ENCODE measurements around the gene HMGCLL1.

DNA sequence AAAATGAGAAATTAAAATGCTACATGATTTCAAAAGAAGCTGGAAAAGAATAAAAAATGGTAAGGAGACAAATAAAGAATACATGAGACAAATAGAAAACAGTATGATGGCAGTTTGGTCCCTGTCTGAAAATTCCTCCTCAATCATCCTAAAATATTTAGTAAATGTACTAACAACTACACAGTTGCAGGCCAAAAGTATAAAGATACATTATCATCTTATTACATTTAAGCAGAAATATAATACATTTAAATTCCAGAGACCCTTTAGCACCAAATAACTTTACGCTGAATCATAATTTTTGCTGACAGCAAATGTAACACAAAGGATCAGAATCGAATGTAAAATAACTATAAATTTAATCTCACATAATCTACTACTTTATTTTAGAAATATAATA lies 4.4 kb downstream of the HMGCLL1 start:
- TF ChIP-seq, protein P1, sequence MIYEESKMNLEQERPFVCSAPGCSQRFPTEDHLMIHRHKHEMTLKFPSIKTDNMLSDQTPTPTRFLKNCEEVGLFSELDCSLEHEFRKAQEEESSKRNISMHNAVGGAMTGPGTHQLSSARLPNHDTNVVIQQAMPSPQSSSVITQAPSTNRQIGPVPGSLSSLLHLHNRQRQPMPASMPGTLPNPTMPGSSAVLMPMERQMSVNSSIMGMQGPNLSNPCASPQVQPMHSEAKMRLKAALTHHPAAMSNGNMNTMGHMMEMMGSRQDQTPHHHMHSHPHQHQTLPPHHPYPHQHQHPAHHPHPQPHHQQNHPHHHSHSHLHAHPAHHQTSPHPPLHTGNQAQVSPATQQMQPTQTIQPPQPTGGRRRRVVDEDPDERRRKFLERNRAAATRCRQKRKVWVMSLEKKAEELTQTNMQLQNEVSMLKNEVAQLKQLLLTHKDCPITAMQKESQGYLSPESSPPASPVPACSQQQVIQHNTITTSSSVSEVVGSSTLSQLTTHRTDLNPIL (CRISPR knock-in tag; IDR thresholded peaks at IDR 0.05; ENCODE audit: low read depth) = no peak
- TF ChIP-seq ARNTL (CRISPR knock-in tag; IDR thresholded peaks at IDR 0.05; ENCODE audit: borderline replicate concordance, low read depth) = no peak
- TF ChIP-seq TOX (CRISPR knock-in tag; IDR thresholded peaks at IDR 0.05; ENCODE audit: borderline replicate concordance) = no peak
- TF ChIP-seq, protein P2, sequence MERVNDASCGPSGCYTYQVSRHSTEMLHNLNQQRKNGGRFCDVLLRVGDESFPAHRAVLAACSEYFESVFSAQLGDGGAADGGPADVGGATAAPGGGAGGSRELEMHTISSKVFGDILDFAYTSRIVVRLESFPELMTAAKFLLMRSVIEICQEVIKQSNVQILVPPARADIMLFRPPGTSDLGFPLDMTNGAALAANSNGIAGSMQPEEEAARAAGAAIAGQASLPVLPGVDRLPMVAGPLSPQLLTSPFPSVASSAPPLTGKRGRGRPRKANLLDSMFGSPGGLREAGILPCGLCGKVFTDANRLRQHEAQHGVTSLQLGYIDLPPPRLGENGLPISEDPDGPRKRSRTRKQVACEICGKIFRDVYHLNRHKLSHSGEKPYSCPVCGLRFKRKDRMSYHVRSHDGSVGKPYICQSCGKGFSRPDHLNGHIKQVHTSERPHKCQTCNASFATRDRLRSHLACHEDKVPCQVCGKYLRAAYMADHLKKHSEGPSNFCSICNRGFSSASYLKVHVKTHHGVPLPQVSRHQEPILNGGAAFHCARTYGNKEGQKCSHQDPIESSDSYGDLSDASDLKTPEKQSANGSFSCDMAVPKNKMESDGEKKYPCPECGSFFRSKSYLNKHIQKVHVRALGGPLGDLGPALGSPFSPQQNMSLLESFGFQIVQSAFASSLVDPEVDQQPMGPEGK (CRISPR knock-in tag; IDR thresholded peaks at IDR 0.05; ENCODE audit: borderline replicate concordance) = no peak
- no peak for TF ChIP-seq RARB (CRISPR knock-in tag; IDR thresholded peaks at IDR 0.05)
- no peak for TF ChIP-seq ZNF70 (CRISPR knock-in tag; IDR thresholded peaks at IDR 0.05)
- TF ChIP-seq ZNF8 (CRISPR knock-in tag; IDR thresholded peaks at IDR 0.05) = no peak
- TF ChIP-seq ZFP30 (CRISPR knock-in tag; IDR thresholded peaks at IDR 0.05) = no peak
- TF ChIP-seq, protein P3, sequence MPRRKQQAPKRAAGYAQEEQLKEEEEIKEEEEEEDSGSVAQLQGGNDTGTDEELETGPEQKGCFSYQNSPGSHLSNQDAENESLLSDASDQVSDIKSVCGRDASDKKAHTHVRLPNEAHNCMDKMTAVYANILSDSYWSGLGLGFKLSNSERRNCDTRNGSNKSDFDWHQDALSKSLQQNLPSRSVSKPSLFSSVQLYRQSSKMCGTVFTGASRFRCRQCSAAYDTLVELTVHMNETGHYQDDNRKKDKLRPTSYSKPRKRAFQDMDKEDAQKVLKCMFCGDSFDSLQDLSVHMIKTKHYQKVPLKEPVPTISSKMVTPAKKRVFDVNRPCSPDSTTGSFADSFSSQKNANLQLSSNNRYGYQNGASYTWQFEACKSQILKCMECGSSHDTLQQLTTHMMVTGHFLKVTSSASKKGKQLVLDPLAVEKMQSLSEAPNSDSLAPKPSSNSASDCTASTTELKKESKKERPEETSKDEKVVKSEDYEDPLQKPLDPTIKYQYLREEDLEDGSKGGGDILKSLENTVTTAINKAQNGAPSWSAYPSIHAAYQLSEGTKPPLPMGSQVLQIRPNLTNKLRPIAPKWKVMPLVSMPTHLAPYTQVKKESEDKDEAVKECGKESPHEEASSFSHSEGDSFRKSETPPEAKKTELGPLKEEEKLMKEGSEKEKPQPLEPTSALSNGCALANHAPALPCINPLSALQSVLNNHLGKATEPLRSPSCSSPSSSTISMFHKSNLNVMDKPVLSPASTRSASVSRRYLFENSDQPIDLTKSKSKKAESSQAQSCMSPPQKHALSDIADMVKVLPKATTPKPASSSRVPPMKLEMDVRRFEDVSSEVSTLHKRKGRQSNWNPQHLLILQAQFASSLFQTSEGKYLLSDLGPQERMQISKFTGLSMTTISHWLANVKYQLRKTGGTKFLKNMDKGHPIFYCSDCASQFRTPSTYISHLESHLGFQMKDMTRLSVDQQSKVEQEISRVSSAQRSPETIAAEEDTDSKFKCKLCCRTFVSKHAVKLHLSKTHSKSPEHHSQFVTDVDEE (CRISPR knock-in tag; IDR thresholded peaks at IDR 0.05) = no peak
- TF ChIP-seq ESRRG (CRISPR knock-in tag; IDR thresholded peaks at IDR 0.05) = no peak
- TF ChIP-seq TCF4 (CRISPR knock-in tag; IDR thresholded peaks at IDR 0.05; ENCODE audit: borderline replicate concordance) = no peak
- TF ChIP-seq BACH2 (CRISPR knock-in tag; IDR thresholded peaks at IDR 0.05; ENCODE audit: borderline replicate concordance) = no peak

All from SK-N-SH treated with all-trans-retinoic acid at 6 μM for 48 hours (cell line).